ENCODE data around the gene GALNT8.

DNA sequence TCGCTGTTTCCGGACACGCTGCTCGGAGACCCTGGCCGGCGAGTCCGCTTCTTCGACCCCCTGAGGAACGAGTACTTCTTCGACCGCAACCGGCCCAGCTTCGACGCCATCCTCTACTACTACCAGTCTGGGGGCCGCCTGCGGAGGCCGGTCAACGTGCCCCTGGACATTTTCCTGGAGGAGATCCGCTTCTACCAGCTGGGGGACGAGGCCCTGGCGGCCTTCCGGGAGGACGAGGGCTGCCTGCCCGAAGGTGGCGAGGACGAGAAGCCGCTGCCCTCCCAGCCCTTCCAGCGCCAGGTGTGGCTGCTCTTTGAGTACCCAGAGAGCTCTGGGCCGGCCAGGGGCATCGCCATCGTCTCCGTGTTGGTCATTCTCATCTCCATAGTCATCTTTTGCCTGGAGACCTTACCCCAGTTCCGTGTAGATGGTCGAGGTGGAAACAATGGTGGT, 90.0 kb downstream of the GALNT8 start:
- TF ChIP-seq, protein P1, sequence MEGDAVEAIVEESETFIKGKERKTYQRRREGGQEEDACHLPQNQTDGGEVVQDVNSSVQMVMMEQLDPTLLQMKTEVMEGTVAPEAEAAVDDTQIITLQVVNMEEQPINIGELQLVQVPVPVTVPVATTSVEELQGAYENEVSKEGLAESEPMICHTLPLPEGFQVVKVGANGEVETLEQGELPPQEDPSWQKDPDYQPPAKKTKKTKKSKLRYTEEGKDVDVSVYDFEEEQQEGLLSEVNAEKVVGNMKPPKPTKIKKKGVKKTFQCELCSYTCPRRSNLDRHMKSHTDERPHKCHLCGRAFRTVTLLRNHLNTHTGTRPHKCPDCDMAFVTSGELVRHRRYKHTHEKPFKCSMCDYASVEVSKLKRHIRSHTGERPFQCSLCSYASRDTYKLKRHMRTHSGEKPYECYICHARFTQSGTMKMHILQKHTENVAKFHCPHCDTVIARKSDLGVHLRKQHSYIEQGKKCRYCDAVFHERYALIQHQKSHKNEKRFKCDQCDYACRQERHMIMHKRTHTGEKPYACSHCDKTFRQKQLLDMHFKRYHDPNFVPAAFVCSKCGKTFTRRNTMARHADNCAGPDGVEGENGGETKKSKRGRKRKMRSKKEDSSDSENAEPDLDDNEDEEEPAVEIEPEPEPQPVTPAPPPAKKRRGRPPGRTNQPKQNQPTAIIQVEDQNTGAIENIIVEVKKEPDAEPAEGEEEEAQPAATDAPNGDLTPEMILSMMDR (IDR thresholded peaks at IDR 0.05) = no peak
- TF ChIP-seq POLR2AphosphoS5 (IDR thresholded peaks at IDR 0.05; ENCODE audit: low read depth, low read length) (no peak), SIN3A (IDR thresholded peaks at IDR 0.05; ENCODE audit: borderline replicate concordance, insufficient read depth, low read depth, low read length) (no peak), TCF7L2 (IDR thresholded peaks at IDR 0.05; ENCODE audit: low read depth, low read length) (no peak)
